GM23338 (cell line): Measurements from ENCODE around the gene FGF19. TPM values are rescaled to one million over a fixed set of nuclear protein-coding genes. Genes with fewer than 3 reads are reported as not detected.

Experiments used
- ATAC-seq: fragments of 200-7000 bp; cut with Tn5 transposase; 3 replicates; pipeline ENCODE4 v1.9.1; 2020
- DNase-seq: peaks from one replicate; pipeline ENCODE4 v3.0.0-alpha.2; 2015; ENCODE audit warnings: low spot score
- H2AFZ ChIP-seq: fragments of 200-600 bp; sonication (generic); 2 replicates; pipeline ENCODE4 v1.8.0; 2016; ENCODE audit warnings: antibody characterized with exemption, mild to moderate bottlenecking, moderate library complexity
- H3F3A ChIP-seq: fragments of 200-600 bp; sonication (generic); replicated peaks from 2 replicates; pipeline ENCODE4 v1.8.0; 2017; ENCODE audit warnings: antibody characterized with exemption, mixed run types, low read depth
- H3K27ac ChIP-seq: fragments of 200-600 bp; sonication (generic); 2 replicates; pipeline ENCODE4 v1.6.1; 2016; ENCODE audit warnings: low read depth
- H3K27me3 ChIP-seq: fragments of 200-600 bp; sonication (generic); 2 replicates; pipeline ENCODE4 v1.8.0; 2016; ENCODE audit warnings: mild to moderate bottlenecking, mixed run types, moderate library complexity; ENCODE audit not compliant: insufficient read depth
- H3K36me3 ChIP-seq: fragments of 200-600 bp; sonication (generic); 2 replicates; pipeline ENCODE4 v1.8.0; 2016; ENCODE audit warnings: mild to moderate bottlenecking; ENCODE audit not compliant: insufficient read depth
- H3K4me1 ChIP-seq: fragments of 200-600 bp; sonication (generic); 2 replicates; pipeline ENCODE4 v1.8.0; 2016; ENCODE audit warnings: mild to moderate bottlenecking, moderate library complexity; ENCODE audit not compliant: insufficient read depth
- H3K4me2 ChIP-seq: fragments of 200-600 bp; sonication (generic); 2 replicates; pipeline ENCODE4 v1.7.1; 2017; ENCODE audit warnings: mixed run types
- H3K4me3 ChIP-seq: fragments of 200-600 bp; sonication (generic); 2 replicates; pipeline ENCODE4 v1.6.1; 2016; ENCODE audit warnings: mixed run types
- H3K79me2 ChIP-seq: fragments of 200-600 bp; sonication (generic); replicated peaks from 2 replicates; pipeline ENCODE4 v1.8.0; 2017; ENCODE audit warnings: mild to moderate bottlenecking; ENCODE audit not compliant: insufficient read depth
- H3K9me2 ChIP-seq: fragments of 200-600 bp; sonication (generic); 2 replicates; pipeline ENCODE4 v1.8.0; 2017; ENCODE audit not compliant: insufficient read depth
- H4K20me1 ChIP-seq: fragments of 200-600 bp; sonication (generic); replicated peaks from 2 replicates; pipeline ENCODE4 v1.8.0; 2017; ENCODE audit warnings: mild to moderate bottlenecking; ENCODE audit not compliant: insufficient read depth
- H3K27ac Mint-ChIP-seq: 2 replicates; pipeline ENCODE4 v1.8.0; 2020; ENCODE audit warnings: inconsistent platforms, mild to moderate bottlenecking, moderate library complexity, mixed read lengths
- H3K27me3 Mint-ChIP-seq: 3 replicates; pipeline ENCODE4 v1.8.0; 2022; ENCODE audit warnings: low read depth, mild to moderate bottlenecking, moderate library complexity, mixed read lengths, inconsistent platforms; ENCODE audit not compliant: insufficient read depth, poor library complexity
- H3K36me3 Mint-ChIP-seq: 3 replicates; pipeline ENCODE4 v1.8.0; 2021; ENCODE audit warnings: low read depth, mild to moderate bottlenecking, inconsistent platforms, moderate library complexity, mixed read lengths
- H3K4me1 Mint-ChIP-seq: 3 replicates; pipeline ENCODE4 v1.8.0; 2020; ENCODE audit warnings: mild to moderate bottlenecking, inconsistent platforms, mixed read lengths
- H3K4me3 Mint-ChIP-seq: 3 replicates; pipeline ENCODE4 v1.8.0; 2021; ENCODE audit warnings: moderate library complexity, mild to moderate bottlenecking, inconsistent platforms, mixed read lengths
- H3K9me3 Mint-ChIP-seq: 3 replicates; pipeline ENCODE4 v1.8.0; 2020; ENCODE audit warnings: moderate library complexity, mild to moderate bottlenecking, inconsistent platforms, mixed read lengths
- CREB1 ChIP-seq: fragments of 250-450 bp; sonication (Bioruptor Pico); IDR thresholded peaks from 2 replicates; pipeline ENCODE4 v1.5.0; 2020; ENCODE audit warnings: low read depth, mild to moderate bottlenecking, moderate library complexity
- ETS1 ChIP-seq: IDR thresholded peaks from 2 replicates; pipeline ENCODE4 v1.6.1; 2016; ENCODE audit warnings: antibody characterized with exemption
- EZH2 ChIP-seq: fragments of 200-600 bp; sonication (generic); IDR thresholded peaks from one replicate; pipeline ENCODE4 v1.8.0; 2017; ENCODE audit warnings: antibody characterized with exemption, mild to moderate bottlenecking, low read depth; ENCODE audit not compliant: unreplicated experiment
- EZH2phosphoT487 ChIP-seq: fragments of 200-600 bp; sonication (generic); IDR thresholded peaks from one replicate; pipeline ENCODE4 v1.8.1; 2018; ENCODE audit warnings: antibody characterized with exemption; ENCODE audit not compliant: unreplicated experiment
- JUNB ChIP-seq: IDR thresholded peaks from one replicate; pipeline ENCODE4 v1.6.1; 2016; ENCODE audit warnings: antibody characterized with exemption; ENCODE audit not compliant: unreplicated experiment
- NANOG ChIP-seq: IDR thresholded peaks from 2 replicates; pipeline ENCODE4 v1.6.1; 2016; ENCODE audit warnings: antibody characterized with exemption, borderline replicate concordance
- REST ChIP-seq: IDR thresholded peaks from one replicate; pipeline ENCODE4 v1.6.1; 2018; ENCODE audit warnings: antibody characterized with exemption; ENCODE audit not compliant: unreplicated experiment
- ZNF114 ChIP-seq: fragments of 250-450 bp; sonication (Bioruptor Pico); IDR thresholded peaks from 2 replicates; pipeline ENCODE4 v1.5.0; 2020; ENCODE audit warnings: mild to moderate bottlenecking, moderate library complexity
- ZNF331 ChIP-seq: fragments of 250-450 bp; sonication (Bioruptor Pico); IDR thresholded peaks from 2 replicates; pipeline ENCODE4 v1.5.0; 2020; ENCODE audit warnings: low read depth, mild to moderate bottlenecking, moderate library complexity
- ZNF462 ChIP-seq: fragments of 250-450 bp; sonication (Bioruptor Pico); IDR thresholded peaks from 2 replicates; pipeline ENCODE4 v1.5.0; 2020; ENCODE audit warnings: mild to moderate bottlenecking, moderate library complexity
- polyA plus RNA-seq: library from polyadenylated mRNA; unstranded; fragments of >200 nt; fragmentation: Nextera tagmentation; extraction: Ambion mirVana; gene quantifications from 2 replicates; pipeline ENCODE4 v1.2.1, GENCODE V29; 2016
- total RNA-seq: library from RNA; depleted of rRNA; stranded (reverse); fragments of >200 nt; shearing (Covaris generic); gene quantifications from 2 replicates; pipeline ENCODE4 v1.2.3, GENCODE V29; 2014

Gene FGF19
- total and polyA plus RNA-seq, 2 experiments from 2014 or later, result 21.7 to 36.1 TPM

GRCh38 chr11:69716891-69717747, 13.3 kb upstream of the FGF19 start (continued):
- TF ChIP-seq ETS1, result no peak
- no peak for TF ChIP-seq JUNB
- no peak for TF ChIP-seq NANOG
- TF ChIP-seq EZH2phosphoT487, result no peak
- no peak for TF ChIP-seq CREB1 (CRISPR knock-in tag)
- no peak for TF ChIP-seq ZNF331 (CRISPR knock-in tag)

GRCh38 chr11:69716099-69716498, 12.3 kb upstream of the FGF19 start:
- Histone ChIP-seq H3K27ac (no peak overlapping the region), H3K79me2 (no peaks in the 10 kb centered on the region), H3K27me3 (no peaks in the 10 kb centered on the region), H3K36me3 (no peaks in the 10 kb centered on the region), H2AFZ (no peak overlapping the region), H4K20me1 (no peaks in the 10 kb centered on the region), H3K4me1 (peaks cover 6% of the 10 kb centered on the region; the same call in 1 of the 2 replicates), H3K9me2 (no peaks in the 10 kb centered on the region), H3K4me3 (no peak overlapping the region), H3F3A (no peaks in the 10 kb centered on the region), H3K4me2 (no peak overlapping the region)
- no peaks in the 10 kb centered on the region for H3K36me3 Mint-ChIP-seq
- DNase-seq (no peak), ATAC-seq (no peak)
- no peak overlapping the region; the same call in 1 of the 2 replicates for H3K27ac Mint-ChIP-seq
- H3K9me3 Mint-ChIP-seq, result no peaks in the 10 kb centered on the region
- peaks cover 14% of the 10 kb centered on the region for H3K27me3 Mint-ChIP-seq
- no peak overlapping the region for H3K4me3 Mint-ChIP-seq
- peaks cover 22% of the 10 kb centered on the region for H3K4me1 Mint-ChIP-seq
- TF ChIP-seq ZNF462 (CRISPR knock-in tag), result no peak
- no peak for TF ChIP-seq REST
- no peak for TF ChIP-seq ETS1
- TF ChIP-seq EZH2, result no peak
- no peak for TF ChIP-seq ZNF114
